ENCODE data around the gene MESD.
"Not testable (repeated sequence)": the region's sequence is repeated elsewhere in the genome, so short reads cannot be mapped to it uniquely, and the experiment has no call there.

Gene MESD

DNA sequence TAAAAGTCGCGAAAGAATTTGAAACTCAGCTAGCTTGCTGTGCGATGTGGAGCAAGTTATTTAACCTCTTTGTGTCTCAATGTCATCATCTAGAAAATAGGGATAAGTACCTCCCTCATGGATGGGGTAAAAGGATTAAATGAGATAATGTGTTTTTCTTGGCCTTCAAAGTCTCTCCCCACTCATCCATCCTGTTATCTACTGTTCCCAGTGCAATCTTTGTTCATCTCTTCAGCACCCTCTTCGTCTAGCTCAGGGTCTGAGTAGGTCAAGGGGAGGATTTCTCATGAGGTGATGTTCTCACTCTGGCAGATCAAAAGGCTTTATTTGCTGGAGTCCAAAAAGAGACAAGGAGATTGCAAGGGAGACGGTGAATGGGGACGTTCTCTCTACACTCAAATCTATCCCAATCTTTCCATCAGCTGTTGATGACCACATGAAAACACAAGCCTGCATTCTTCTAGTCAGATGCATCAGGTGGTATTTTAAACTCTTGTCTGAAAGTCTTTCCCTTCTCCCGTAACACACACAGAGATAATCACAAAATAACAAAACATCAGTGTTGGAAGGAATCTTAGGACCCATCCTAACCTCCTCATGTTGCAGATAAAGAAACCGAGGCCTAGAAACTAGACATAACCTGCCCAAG lies 1.3 kb downstream of the MESD start:
- DNase-seq, result no peak

DNA sequence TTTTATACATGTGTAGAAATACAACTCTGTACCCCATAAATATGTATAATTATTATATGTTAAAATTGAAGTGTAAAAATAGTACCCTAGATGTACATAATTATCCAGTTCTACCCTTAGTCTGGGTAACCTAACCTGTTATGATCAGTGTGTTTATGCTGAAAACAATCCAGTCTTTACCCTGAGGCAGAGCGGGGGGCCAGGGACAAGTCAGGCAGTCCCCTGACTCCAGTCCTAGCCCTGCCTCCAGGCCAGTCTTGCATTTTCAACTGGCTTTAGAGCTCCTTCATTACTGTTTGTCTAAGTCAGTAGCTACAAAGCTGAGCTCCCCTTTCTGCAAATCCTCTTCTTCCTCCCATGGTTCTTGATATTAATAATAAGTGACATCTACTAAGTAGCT lies 3.1 kb downstream of the MESD start:
- DNase-seq, result no peak

- DNase-seq, result no peak
Observed at GRCh38 chr15:80985981-80986380, 3.6 kb downstream of the MESD start.

- no peak for DNase-seq
Observed at GRCh38 chr15:80984856-80985255, 4.8 kb downstream of the MESD start.

GRCh38 chr15:80982839-80983238 lies 6.8 kb downstream of the MESD start:
- no peak for DNase-seq

GRCh38 chr15:80982205-80982604 lies 7.4 kb downstream of the MESD start:
- DNase-seq, result no peak

GRCh38 chr15:80979538-80980200 lies 9.9 kb downstream of the MESD start:
- DNase-seq, result no peak

GRCh38 chr15:80978685-80979329 lies 10.8 kb downstream of the MESD start:
- DNase-seq, result peak; percentile 27

GRCh38 chr15:80977627-80978036 lies 12.0 kb downstream of the MESD start:
- DNase-seq, result peak; percentile 79

GRCh38 chr15:80976851-80977250 lies 12.8 kb downstream of the MESD start:
- DNase-seq, result no peak

DNA sequence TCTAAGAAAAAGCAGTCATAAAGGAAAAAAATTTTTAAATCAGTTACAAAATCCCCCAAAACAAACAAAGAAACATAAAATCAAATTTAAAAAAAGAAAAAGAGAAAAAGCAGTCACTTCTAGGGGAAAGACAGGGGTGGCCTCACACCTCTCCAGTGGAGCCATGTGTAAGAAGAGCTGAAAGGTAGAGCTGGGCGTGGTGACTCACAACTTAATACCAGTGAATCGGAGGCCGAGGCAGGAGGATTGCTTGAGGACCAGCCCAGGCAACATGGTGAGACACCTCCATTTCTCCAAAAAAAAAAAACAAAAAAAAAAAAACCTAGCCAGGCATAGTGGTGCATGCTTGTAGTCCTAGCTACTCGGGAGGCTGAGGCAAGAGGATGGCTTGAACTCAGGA lies 14.7 kb downstream of the MESD start:
- DNase-seq, result no peak

DNA sequence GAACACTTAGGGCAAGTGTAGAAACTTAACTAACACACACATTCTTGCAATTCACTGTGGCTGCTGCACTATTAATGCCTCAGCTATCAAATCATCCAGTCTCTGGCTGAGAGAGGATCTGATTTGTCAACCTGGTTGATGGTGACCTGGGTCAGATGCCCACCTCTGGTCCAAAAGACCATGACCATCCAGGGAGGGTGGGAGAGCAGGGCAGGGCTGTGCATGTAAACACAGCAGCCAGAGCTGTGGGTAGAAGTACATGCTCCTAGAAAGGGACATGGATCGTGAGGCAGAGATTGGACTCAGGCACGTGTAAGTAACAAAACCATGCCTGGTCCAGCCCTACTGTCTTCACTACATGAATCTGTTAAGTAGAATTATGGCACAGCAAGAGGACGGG lies 17.3 kb downstream of the MESD start:
- DNase-seq, result no peak

- DNase-seq, result no peak
Observed at GRCh38 chr15:80971143-80971542, 18.5 kb downstream of the MESD start.

GRCh38 chr15:80970658-80971057 lies 19.0 kb downstream of the MESD start:
- no peak for DNase-seq

DNA sequence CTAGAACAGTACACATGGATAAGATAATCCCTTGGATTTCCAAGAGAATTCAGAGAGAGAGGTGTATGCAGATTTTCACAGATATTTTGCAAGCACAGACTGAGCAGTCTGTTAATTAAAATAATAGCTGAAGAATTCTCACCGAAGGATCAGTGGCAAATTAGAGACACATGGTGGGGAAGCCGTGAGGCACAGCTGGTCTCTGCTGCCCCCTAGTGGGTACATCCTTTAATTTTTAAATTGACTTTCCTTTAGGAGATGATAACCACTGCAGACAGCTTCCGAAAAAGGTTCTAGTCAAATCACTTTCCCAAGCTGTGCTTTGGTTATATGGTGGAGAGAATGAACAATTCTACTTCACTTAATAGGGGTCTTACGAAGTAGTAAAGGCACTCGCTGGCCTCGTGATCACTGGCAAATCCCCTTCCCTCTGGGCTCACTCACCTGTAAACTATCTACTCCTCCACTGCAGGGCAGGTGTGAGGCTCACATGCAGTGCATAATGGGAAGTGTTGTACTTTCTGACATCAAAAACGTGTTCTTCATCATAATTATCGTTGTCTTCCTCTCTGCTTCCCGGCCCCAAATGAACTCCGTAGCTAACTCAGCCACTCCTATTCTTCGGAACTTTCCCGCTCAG lies 19.5 kb downstream of the MESD start:
- peak; percentile 28 for DNase-seq

DNA sequence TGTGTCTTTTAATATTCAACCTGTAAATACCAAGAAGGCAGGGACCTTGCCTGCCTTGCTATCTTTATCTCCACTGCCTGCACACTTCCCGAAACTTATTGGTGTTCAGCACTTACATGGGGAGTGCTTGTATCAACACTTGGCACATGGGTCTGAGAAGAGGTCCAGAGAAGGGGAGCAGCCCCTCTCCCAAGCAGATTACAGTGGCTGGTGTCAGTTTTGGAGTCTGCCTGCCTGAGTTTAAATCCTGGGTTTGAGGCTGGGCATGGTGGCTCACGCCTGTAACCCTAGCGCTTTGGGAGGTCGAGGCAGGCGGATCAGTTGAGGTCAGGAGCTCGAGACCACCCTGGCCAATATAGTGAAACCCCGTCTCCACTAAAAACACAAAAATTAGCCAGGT lies 20.3 kb downstream of the MESD start:
- no peak for DNase-seq

DNA sequence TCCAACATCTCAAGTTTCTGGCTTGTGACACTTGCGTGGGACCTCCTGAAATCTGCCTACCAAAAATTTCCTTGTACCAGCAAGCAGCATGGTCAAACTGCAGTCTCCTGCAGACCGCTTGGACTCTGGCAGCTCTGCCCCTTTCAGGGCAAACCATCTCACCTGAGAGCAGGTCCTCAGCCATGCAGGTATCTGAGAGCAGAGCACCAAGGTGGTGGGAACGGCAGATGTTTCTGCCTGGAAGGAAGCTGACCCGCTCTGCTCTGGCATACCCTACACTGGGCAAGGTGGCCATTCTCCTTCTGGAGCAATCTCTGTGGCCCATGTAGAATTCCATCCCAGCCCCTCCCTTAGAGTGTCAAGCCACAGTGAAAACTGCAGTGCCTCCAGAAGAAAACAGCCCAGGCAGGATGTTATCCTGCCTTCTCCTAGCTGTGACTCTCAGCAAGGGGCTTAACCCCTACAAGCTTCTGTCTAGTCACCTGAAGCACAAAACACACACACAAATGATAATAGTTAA lies 21.6 kb downstream of the MESD start:
- no peak for DNase-seq

DNA sequence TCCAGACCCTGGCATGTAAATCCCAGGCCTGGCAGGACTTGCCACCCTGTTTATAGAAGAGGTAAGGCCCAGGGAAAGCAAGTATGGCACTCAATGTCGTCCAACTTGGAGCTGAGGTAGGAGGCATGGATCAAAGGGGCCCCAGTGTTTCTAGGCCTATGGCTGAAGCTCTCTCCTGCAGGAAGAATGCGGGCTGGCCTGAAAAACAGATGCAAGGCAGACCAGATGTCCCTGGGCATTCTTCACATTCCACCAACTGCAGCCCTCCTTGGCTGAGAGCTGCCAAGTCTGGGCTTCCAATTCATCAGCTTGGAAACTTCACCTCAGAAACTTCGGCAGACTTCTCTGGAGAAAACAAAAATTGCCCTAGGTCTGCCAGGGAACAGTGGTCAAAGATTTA lies 22.2 kb downstream of the MESD start:
- DNase-seq, result no peak

DNA sequence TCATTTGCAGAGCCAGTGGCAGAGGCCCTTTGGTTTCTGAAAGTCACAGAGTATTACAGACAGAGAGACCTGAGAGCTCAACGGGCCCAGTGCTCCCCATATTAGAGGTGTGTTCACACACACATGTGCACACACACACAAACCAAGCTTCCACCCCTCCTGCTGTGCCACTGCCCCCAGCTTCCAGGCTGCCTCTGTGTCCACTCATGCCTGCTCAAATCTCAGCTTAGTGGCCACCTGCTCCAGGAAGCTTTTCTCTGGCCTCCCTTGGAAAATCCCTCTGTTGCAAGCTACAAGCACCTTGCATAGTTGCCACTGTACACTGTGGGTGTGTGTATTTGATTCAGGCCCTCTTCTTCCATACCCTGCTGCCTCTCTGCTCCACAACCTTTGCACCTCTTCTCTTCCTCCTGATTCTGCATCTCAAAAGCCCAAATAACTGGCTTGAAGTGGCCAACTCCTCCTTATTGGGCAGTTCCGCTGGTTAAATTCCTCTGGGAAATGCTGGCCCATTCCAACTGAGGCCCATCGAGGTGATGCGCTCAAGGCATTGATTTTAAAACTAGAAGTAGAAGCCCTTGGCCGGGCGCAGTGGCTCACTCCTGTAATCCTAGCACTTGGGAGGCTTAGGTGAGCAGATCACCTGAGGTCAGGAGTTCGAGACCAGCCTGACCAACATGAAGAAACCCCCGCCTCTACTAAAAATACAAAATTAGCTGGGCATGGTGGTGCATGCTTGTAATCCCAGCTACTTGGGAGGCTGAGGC lies 23.0 kb downstream of the MESD start:
- DNase-seq, result no peak

DNA sequence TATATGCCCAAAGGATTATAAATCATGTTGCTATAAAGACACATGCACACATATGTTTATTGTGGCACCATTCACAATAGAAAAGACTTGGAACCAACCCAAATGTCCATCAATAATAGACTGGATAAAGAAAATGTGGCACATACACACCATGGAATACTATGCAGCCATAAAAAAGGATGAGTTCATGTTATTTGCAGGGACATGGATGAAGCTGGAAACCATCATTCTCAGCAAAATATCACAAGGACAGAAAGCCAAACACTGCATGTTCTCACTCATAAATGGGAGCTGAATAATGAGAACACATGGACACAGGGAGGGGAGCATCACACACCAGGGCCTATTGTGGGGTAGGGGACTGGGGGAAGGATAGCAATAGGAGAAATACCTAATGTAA lies 24.2 kb downstream of the MESD start:
- DNase-seq, result not testable (repeated sequence)

DNA sequence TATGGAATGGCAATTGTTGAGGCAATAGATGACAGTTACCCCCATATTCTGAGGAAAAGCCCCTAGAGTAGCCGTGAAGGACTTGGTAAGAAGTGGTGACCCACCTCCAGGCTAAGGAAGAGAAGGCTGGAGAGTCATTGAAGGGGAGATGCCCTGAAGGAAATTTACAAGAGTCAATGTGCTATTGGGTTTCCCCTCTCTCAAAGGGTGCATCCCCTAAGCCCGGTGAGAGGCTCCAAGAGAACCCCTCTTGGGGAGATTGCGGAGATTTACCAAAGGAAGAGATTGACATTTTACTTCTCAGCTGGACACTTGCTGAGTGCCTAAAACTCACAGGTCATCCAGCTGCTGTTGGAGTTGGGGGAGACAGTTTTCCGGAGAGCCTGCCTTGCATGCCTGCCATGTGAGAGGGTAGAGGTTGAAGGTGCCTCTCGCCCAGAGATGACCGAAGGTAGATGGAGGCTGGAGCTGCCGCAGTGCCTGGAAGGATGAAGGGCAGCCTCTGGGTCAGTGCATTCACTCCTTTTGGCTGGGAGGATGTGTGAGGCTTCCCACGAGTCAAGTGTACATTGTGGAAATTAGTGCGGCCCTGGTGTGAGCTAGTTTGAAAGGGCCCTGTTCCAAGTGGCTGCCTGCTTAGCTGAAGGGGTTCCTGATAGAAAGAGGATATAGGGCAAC lies 30.7 kb downstream of the MESD start:
- no peak for DNase-seq

- no peak for DNase-seq
Observed at GRCh38 chr15:80957976-80958375, 31.6 kb downstream of the MESD start.
